ENCODE measurements around the gene RAD51C. TPM values are rescaled to one million over a fixed set of nuclear protein-coding genes. Genes with fewer than 3 reads are reported as not detected.
"Not testable (repeated sequence)": the region's sequence is repeated elsewhere in the genome, so short reads cannot be mapped to it uniquely, and the experiment has no call there.

RAD51C gene
- total RNA-seq, 4 donors from 2014 or later: 7.9 to 18.4 (median 15.0) TPM

DNA sequence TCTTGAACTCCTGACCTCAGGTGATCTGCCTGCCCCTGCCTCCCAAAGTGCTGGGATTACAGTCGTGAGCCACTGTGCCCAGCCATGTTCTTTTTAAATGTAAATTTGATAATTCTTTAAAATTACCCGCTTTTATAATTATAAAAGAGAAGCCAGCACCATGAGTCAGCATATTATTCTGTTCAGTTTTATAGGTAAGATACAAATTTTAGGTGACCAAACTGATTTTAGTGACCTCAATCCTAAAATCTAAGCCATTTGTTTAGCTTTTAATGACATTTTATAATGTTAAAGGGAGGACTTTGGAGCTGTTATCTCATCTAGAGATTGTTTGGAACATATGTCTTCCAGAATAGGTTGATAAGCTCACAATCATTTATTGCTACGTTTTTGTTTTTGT lies 42.4 kb downstream of the RAD51C start:
- WGBS, 2 donors: 79 to 82% methylated on average over 3 of the region's 3 CpGs
- TF ChIP-seq, protein P1, sequence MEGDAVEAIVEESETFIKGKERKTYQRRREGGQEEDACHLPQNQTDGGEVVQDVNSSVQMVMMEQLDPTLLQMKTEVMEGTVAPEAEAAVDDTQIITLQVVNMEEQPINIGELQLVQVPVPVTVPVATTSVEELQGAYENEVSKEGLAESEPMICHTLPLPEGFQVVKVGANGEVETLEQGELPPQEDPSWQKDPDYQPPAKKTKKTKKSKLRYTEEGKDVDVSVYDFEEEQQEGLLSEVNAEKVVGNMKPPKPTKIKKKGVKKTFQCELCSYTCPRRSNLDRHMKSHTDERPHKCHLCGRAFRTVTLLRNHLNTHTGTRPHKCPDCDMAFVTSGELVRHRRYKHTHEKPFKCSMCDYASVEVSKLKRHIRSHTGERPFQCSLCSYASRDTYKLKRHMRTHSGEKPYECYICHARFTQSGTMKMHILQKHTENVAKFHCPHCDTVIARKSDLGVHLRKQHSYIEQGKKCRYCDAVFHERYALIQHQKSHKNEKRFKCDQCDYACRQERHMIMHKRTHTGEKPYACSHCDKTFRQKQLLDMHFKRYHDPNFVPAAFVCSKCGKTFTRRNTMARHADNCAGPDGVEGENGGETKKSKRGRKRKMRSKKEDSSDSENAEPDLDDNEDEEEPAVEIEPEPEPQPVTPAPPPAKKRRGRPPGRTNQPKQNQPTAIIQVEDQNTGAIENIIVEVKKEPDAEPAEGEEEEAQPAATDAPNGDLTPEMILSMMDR (IDR thresholded peaks at IDR 0.05): no peak
- TF ChIP-seq POLR2A (IDR thresholded peaks at IDR 0.05): no peak
- DNase-seq (ENCODE audit: low spot score in 2 of 2): no peak
- H3K4me3 ChIP-seq (ENCODE audit: low read depth, poor library complexity, severe bottlenecking): no peak overlapping the region
- intact Hi-C loops (cut with DNase I; ENCODE audit: low total_unique reads): no loop called here

DNA sequence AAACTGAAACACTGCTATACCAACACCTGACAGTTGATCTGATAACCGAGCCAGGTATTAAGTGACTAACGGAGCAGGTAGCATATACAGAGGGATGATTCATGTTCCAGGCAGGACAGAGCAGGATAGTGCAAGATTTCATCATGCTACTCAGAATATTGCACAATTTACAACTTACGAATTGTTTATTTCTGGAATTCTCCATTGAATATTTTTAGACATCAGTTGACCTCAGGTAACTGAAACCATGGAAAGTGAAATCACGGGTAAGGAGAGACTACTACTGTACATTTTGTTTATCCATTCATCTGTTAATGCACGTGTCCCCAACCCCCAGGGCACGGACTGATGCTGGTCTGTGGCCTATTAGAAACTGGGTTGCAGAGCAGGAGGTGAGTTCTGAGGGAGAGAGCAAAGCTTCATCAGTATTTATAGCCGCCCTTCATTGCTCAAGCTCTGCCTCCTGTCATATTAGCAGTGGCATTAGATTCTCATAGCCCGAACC lies 48.8 kb downstream of the RAD51C start:
- intact Hi-C loops (cut with DNase I; ENCODE audit: low total_unique reads): no loop called here
- WGBS, 2 donors: 51 to 60% methylated on average over 8 of the region's 8 CpGs
- peak in 1 of 2 donors; percentile 28 for DNase-seq (ENCODE audit: low spot score in 2 of 2)
- no peak overlapping the region for H3K4me3 ChIP-seq (ENCODE audit: low read depth, poor library complexity, severe bottlenecking)
- TF ChIP-seq POLR2A (IDR thresholded peaks at IDR 0.05): no peak
- TF ChIP-seq, protein P1 (IDR thresholded peaks at IDR 0.05): no peak

DNA sequence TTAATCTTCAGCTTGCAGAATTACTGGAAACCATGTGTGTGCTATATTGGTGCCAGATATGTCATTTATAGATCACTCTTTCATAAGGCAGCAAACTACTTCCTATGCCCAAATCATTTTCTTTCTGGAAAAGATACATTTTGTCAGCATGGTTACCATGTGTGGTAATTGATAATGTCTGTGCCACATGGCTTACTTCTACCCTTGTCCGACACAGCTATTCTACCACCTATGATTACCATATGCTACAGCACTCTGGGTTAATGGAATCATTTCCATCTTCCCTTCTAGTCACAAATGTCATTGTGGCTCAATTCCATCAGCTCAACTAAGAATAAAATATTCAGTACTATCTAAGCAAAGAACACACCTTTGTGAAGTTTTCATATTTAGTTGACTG lies 55.3 kb downstream of the RAD51C start:
- TF ChIP-seq, protein P1 (IDR thresholded peaks at IDR 0.05): no peak
- TF ChIP-seq POLR2A (IDR thresholded peaks at IDR 0.05): no peak
- 77 to 79% methylated on average over 1 of the region's 1 CpG for WGBS, 2 donors
- DNase-seq (ENCODE audit: low spot score in 2 of 2): no peak
- no peak overlapping the region for H3K4me3 ChIP-seq (ENCODE audit: low read depth, poor library complexity, severe bottlenecking)
- intact Hi-C loops (cut with DNase I; ENCODE audit: low total_unique reads): no loop called here

DNA sequence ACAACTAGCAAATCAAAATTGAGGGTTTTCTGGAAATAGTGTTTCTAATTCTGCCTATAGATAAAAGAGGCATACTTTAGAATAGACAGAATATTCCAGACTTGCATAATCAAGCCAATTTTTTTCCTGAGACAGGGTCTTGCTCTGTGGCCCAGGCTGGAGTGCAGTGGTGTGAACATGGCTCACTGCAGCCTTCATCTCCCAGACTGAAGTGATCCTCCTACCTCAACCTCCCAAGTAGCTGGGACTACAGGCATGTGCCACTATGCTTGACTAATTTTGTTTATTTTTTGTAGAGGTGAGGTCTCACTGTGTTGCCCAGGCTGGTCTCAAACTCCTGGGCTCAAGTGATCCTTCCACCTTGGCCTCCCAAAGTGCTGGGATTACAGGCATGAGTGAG lies 57.2 kb downstream of the RAD51C start:
- intact Hi-C loops (cut with DNase I; ENCODE audit: low total_unique reads); DNase-seq (ENCODE audit: low spot score in 2 of 2); H3K4me3 ChIP-seq (ENCODE audit: low read depth, poor library complexity, severe bottlenecking): not testable (repeated sequence)

DNA sequence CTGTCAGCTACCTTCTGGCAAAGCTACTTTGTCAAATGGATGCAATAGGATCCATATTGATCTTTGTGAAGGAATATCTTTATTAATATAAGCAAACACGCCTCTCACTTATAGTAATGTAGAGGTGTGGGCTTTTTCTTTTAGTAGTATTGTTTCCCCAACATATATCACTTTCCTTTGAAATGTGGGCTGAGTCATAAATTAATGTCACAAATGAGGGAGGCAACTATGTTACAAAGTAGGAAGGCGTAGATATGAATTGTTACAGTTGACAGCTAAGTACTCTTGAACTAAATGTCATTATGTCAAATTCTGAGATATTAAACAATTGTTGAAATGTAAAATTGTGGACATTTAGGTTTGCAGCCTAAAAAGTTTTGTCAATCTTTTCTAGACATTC lies 60.6 kb downstream of the RAD51C start:
- no peak for DNase-seq (ENCODE audit: low spot score in 2 of 2)
- TF ChIP-seq, protein P1 (IDR thresholded peaks at IDR 0.05): no peak
- no peak for TF ChIP-seq POLR2A (IDR thresholded peaks at IDR 0.05)
- intact Hi-C loops (cut with DNase I; ENCODE audit: low total_unique reads): no loop called here
- no peak overlapping the region for H3K4me3 ChIP-seq (ENCODE audit: low read depth, poor library complexity, severe bottlenecking)
- 58 to 63% methylated on average over 2 of the region's 2 CpGs for WGBS, 2 donors

DNA sequence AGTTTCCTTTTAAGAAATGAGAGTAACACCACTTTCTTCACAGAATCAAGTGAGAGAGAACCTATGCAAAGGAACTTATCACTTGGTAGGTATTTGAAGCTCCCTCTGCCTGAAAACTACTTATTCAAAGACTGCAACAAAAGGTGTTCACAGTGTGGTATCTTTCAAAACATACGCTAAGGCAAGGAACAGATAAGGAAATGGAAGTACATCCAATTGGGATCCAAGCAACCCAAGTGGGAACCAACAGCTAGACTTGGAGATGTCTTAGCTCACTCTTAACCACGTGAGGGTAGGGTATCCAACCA lies 62.8 kb downstream of the RAD51C start:
- no peak overlapping the region for H3K4me3 ChIP-seq (ENCODE audit: low read depth, poor library complexity, severe bottlenecking)
- intact Hi-C loops (cut with DNase I; ENCODE audit: low total_unique reads): no loop called here
- TF ChIP-seq POLR2A (IDR thresholded peaks at IDR 0.05): no peak
- TF ChIP-seq, protein P1 (IDR thresholded peaks at IDR 0.05): no peak
- no peak for DNase-seq (ENCODE audit: low spot score in 2 of 2)
- 25 to 29% methylated on average over 2 of the region's 2 CpGs for WGBS, 2 donors

Measured in lower leg skin (tissue), 4 donors.